ENCODE data around the gene RGL2. TPM values are rescaled to one million over a fixed set of nuclear protein-coding genes. Genes with fewer than 3 reads are reported as not detected.

RGL2 gene
- total and polyA plus RNA-seq, 2 of the 13 experiments (the other 11 are each of a cell fraction or from before 2014, with no cell fraction given), result 22.9 to 47.4 TPM

DNA sequence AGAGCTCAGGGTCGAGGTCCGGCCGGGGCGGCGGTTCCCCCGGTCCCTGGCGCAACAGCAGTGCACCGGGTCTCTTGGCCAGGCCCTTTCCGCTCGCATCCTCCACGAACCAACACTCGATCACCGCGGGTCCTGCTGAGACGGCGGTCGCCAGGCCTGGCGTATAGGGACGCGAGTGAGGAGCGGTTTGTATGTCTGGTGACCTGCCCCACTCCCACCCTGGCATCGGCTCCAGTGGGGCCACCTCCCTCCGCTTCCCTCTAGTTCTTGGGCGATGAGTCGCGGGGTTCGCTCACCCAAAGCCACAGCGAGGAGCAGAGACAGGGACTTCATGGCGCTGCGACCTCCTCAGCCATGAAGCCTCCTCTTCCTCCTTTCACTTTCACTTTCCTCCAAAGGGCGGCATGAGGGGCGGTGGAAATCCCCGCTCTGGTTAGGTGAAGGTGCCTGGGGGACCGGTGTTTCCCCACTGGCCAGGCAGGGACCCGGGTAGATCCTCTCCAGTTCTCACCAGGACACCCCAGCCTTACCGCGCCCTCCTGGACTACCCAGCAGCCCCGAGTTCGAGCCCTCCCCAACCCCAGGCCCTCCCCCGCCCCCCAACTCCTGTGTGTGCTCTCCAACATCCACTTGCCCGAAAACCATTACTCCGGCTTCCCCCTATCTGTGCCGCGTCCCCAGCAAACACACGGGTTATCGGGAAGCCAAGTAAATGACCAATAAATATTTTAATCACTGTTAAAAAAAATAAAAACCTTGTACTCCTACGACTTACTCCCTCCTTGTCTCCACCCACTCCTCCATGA is 15.2 kb upstream of the RGL2 start, which contains the start of gene TAPBP (continued):
- no peak; the same call in 1 of the 2 replicates for TF ChIP-seq ZNF276 (CRISPR knock-in tag; IDR thresholded peaks at IDR 0.05; ENCODE audit: low read depth)
- TF ChIP-seq KDM6A (CRISPR knock-in tag; IDR thresholded peaks at IDR 0.05; ENCODE audit: low read depth), result no peak
- 0 out of 2 replicates have a peak, but pooled peaks have one; percentile 4 for TF ChIP-seq ZNF12 (CRISPR knock-in tag; IDR thresholded peaks at IDR 0.05)
- 0 out of 2 replicates have a peak, but pooled peaks have one; percentile 43 for TF ChIP-seq ZNF224 (CRISPR knock-in tag; IDR thresholded peaks at IDR 0.05)
- TF ChIP-seq RXRA (CRISPR knock-in tag; IDR thresholded peaks at IDR 0.05), result 0 out of 2 replicates have a peak, but pooled peaks have one; percentile 28
- TF ChIP-seq BCL6 (CRISPR knock-in tag; IDR thresholded peaks at IDR 0.05), result no peak
- 0 out of 2 replicates have a peak, but pooled peaks have one; percentile 44 for TF ChIP-seq TSC22D2 (CRISPR knock-in tag; IDR thresholded peaks at IDR 0.05; ENCODE audit: borderline replicate concordance)
- TF ChIP-seq, protein P1, sequence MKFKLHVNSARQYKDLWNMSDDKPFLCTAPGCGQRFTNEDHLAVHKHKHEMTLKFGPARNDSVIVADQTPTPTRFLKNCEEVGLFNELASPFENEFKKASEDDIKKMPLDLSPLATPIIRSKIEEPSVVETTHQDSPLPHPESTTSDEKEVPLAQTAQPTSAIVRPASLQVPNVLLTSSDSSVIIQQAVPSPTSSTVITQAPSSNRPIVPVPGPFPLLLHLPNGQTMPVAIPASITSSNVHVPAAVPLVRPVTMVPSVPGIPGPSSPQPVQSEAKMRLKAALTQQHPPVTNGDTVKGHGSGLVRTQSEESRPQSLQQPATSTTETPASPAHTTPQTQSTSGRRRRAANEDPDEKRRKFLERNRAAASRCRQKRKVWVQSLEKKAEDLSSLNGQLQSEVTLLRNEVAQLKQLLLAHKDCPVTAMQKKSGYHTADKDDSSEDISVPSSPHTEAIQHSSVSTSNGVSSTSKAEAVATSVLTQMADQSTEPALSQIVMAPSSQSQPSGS (CRISPR knock-in tag; IDR thresholded peaks at IDR 0.05), result peak; percentile 42; the same call in 1 of the 2 replicates
- peak; percentile 78; the same call in 1 of the 2 replicates for TF ChIP-seq ZNF256 (CRISPR knock-in tag; conservative IDR thresholded peaks at IDR 0.05)
- no peak for TF ChIP-seq ZSCAN31 (CRISPR knock-in tag; IDR thresholded peaks at IDR 0.05; ENCODE audit: low read depth)
- TF ChIP-seq, protein P2, sequence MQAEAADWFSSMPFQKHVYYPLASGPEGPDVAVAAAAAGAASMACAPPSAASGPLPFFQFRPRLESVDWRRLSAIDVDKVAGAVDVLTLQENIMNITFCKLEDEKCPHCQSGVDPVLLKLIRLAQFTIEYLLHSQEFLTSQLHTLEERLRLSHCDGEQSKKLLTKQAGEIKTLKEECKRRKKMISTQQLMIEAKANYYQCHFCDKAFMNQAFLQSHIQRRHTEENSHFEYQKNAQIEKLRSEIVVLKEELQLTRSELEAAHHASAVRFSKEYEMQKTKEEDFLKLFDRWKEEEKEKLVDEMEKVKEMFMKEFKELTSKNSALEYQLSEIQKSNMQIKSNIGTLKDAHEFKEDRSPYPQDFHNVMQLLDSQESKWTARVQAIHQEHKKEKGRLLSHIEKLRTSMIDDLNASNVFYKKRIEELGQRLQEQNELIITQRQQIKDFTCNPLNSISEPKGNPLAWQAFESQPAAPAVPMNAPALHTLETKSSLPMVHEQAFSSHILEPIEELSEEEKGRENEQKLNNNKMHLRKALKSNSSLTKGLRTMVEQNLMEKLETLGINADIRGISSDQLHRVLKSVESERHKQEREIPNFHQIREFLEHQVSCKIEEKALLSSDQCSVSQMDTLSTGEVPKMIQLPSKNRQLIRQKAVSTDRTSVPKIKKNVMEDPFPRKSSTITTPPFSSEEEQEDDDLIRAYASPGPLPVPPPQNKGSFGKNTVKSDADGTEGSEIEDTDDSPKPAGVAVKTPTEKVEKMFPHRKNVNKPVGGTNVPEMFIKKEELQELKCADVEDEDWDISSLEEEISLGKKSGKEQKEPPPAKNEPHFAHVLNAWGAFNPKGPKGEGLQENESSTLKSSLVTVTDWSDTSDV (CRISPR knock-in tag; IDR thresholded peaks at IDR 0.05), result no peak
- TF ChIP-seq ZNF280B (CRISPR knock-in tag; IDR thresholded peaks at IDR 0.05; ENCODE audit: borderline replicate concordance), result peak; percentile 92
- TF ChIP-seq, protein P3, sequence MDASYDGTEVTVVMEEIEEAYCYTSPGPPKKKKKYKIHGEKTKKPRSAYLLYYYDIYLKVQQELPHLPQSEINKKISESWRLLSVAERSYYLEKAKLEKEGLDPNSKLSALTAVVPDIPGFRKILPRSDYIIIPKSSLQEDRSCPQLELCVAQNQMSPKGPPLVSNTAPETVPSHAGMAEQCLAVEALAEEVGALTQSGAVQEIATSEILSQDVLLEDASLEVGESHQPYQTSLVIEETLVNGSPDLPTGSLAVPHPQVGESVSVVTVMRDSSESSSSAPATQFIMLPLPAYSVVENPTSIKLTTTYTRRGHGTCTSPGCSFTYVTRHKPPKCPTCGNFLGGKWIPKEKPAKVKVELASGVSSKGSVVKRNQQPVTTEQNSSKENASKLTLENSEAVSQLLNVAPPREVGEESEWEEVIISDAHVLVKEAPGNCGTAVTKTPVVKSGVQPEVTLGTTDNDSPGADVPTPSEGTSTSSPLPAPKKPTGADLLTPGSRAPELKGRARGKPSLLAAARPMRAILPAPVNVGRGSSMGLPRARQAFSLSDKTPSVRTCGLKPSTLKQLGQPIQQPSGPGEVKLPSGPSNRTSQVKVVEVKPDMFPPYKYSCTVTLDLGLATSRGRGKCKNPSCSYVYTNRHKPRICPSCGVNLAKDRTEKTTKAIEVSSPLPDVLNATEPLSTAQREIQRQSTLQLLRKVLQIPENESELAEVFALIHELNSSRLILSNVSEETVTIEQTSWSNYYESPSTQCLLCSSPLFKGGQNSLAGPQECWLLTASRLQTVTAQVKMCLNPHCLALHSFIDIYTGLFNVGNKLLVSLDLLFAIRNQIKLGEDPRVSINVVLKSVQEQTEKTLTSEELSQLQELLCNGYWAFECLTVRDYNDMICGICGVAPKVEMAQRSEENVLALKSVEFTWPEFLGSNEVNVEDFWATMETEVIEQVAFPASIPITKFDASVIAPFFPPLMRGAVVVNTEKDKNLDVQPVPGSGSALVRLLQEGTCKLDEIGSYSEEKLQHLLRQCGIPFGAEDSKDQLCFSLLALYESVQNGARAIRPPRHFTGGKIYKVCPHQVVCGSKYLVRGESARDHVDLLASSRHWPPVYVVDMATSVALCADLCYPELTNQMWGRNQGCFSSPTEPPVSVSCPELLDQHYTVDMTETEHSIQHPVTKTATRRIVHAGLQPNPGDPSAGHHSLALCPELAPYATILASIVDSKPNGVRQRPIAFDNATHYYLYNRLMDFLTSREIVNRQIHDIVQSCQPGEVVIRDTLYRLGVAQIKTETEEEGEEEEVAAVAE (CRISPR knock-in tag; IDR thresholded peaks at IDR 0.05; ENCODE audit: borderline replicate concordance), result 0 out of 2 replicates have a peak, but pooled peaks have one; percentile 56
- TF ChIP-seq DMAP1 (CRISPR knock-in tag; IDR thresholded peaks at IDR 0.05), result peak; percentile 78; the same call in 1 of the 2 replicates
- 0 out of 2 replicates have a peak, but pooled peaks have one; percentile 42 for TF ChIP-seq YEATS2 (CRISPR knock-in tag; IDR thresholded peaks at IDR 0.05; ENCODE audit: borderline replicate concordance)

Measured in HepG2 (cell line).